Panc1 (cell line): ENCODE measurements around the gene PRKCZ. TPM values are rescaled to one million over a fixed set of nuclear protein-coding genes. Genes with fewer than 3 reads are reported as not detected.

ENCODE experiments used
- ATAC-seq: fragments of 200-7000 bp; cut with Tn5 transposase; 2 replicates; pipeline ENCODE4 v1.9.1; 2020; ENCODE audit warnings: mild to moderate bottlenecking, moderate library complexity
- BruUV-seq: library from RNA; stranded (reverse); fragments of 400-500 nt; replicated peaks from 2 replicates; lab custom pipeline; 2021; lab: Mats Ljungman, UMichigan
- CTCF ChIA-PET: fragments of 300-600 bp; sonication (Branson Sonifier 250); formaldehyde crosslinking; loops from one replicate; lab custom pipeline; 2022; ENCODE audit warnings: antibody characterized with exemption; lab: Charles Lee
- POLR2A ChIA-PET: fragments of 300-600 bp; sonication (Branson Sonifier 250); formaldehyde crosslinking; loops from one replicate; lab custom pipeline; 2022; ENCODE audit warnings: antibody characterized with exemption; lab: Charles Lee
- DNase-seq: peaks from one replicate; pipeline ENCODE4 v3.0.0-alpha.2; 2010; ENCODE audit warnings: low read depth, low spot score
- H3K27ac ChIP-seq: 2 replicates; pipeline ENCODE4 v1.5.1; 2011; ENCODE audit warnings: mild to moderate bottlenecking, low read length, inconsistent platforms
- H3K27me3 ChIP-seq: fragments of 200-500 bp; sonication (Bioruptor generic); 2 replicates; pipeline ENCODE4 v1.6.0; 2014; ENCODE audit warnings: low read length, inconsistent platforms; ENCODE audit not compliant: control insufficient read depth, insufficient read depth
- H3K36me3 ChIP-seq: fragments of 200-500 bp; sonication (Bioruptor generic); 2 replicates; pipeline ENCODE4 v1.5.1; 2014; ENCODE audit warnings: inconsistent platforms, mild to moderate bottlenecking, low read length, moderate library complexity; ENCODE audit not compliant: control insufficient read depth, insufficient read depth
- H3K4me1 ChIP-seq: 2 replicates; pipeline ENCODE4 v1.5.1; 2011; ENCODE audit warnings: inconsistent platforms, mild to moderate bottlenecking, low read length, moderate library complexity; ENCODE audit not compliant: control insufficient read depth, insufficient read depth
- H3K4me3 ChIP-seq, 2 experiments: 2 replicates each; pipeline ENCODE4 v1.5.1; 2011 to 2012; ENCODE audit warnings: low read depth in 2 of 2, low read length in 2 of 2, mild to moderate bottlenecking in 2 of 2, inconsistent platforms in 1 of 2, moderate library complexity in 1 of 2
- H3K9me3 ChIP-seq: fragments of 200-500 bp; sonication (Bioruptor generic); 2 replicates; pipeline ENCODE4 v1.5.1; 2014; ENCODE audit warnings: low read depth, mild to moderate bottlenecking, inconsistent platforms, low read length, moderate library complexity; ENCODE audit not compliant: control insufficient read depth, insufficient read depth
- POLR2AphosphoS5 ChIP-seq: IDR thresholded peaks from 2 replicates; pipeline ENCODE4 v1.6.1; 2012; ENCODE audit warnings: mild to moderate bottlenecking, low read depth, low read length, moderate library complexity
- SIN3A ChIP-seq: IDR thresholded peaks from 2 replicates; pipeline ENCODE4 v1.6.1; 2012; ENCODE audit warnings: low read depth, mild to moderate bottlenecking, low read length, moderate library complexity, borderline replicate concordance; ENCODE audit not compliant: insufficient read depth
- TCF7L2 ChIP-seq: IDR thresholded peaks from 2 replicates; pipeline ENCODE4 v1.6.1; 2011; ENCODE audit warnings: mild to moderate bottlenecking, low read depth, low read length, inconsistent platforms
- in situ Hi-C: cut with HindIII; loops from 2 replicates; pipeline ENCODE4 v1.10.0; 2016; ENCODE audit warnings: low sequenced_read_pairs, low pct_unique_long_range_greater_than_20kb
- intact Hi-C: fragments of 100-400 bp; cut with micrococcal nuclease; formaldehyde crosslinking; loops from one replicate; pipeline ENCODE4 v1.10.0; 2022; ENCODE audit not compliant: unreplicated experiment
- total RNA-seq: library from RNA; stranded (reverse); gene quantifications from one replicate; pipeline ENCODE4 v1.2.1, GENCODE V29; 2021; ENCODE audit not compliant: unreplicated experiment
- TF ChIP-seq, protein P1 (sequence below): fragments of 450-650 bp; IDR thresholded peaks from 2 replicates; pipeline ENCODE4 v1.5.1; 2017; ENCODE audit warnings: mild to moderate bottlenecking
- TF ChIP-seq, protein P2 (sequence below), 2 experiments: IDR thresholded peaks; 2 replicates each; pipeline ENCODE4 v1.6.1; 2011 to 2012; ENCODE audit warnings: low read depth in 2 of 2, control low read depth in 1 of 2, low read length in 1 of 2, mild to moderate bottlenecking in 1 of 2, moderate library complexity in 1 of 2; ENCODE audit not compliant: insufficient read depth in 1 of 2

Gene PRKCZ
- total RNA-seq, 1 experiment from 2014 or later, result 26.7 TPM

DNA sequence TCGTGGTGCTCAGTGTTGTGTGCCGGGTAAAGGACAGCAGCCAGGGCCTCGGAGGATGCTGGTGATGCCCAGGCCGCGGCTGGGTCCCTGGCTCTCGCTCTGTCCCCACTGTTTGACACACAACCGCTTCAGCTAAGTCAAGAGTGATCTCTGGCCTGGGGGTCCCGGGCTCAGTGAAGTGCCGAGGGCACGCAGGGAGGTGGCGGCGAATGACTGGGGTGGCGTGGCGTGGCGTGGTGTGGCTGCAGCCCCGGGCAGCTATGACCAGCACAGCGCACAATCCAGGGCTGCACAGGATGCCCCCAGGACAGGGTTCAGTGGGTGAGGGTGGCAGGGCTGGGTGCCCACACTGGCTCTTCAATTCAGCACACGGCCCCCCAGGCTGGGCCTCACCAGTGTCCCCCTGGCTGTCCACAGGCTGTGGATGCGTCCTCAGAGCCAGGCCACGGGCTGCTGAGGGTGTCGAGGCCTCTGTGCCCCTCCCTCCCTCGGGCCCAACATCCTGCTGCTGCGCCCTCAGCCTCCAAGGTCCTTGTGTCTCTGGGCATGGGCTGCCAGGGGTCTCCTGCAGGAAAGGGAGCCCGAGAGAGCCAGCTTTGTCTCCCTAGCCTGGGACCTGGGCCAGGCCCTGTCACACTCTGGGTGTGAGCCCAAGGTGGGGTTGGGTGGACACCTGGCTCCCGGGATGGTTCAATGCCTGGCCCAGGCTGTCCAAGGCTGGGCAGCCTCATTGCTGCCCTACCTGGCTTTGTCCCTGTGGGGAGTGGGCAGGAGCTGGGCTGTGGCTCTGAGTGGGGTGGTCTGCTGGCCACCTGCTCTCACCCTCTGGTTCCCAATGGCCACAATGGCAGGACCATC lies 165.9 kb downstream of the PRKCZ start:
- CTCF ChIA-PET, result no interaction called here
- in situ Hi-C loops, result no loop called here
- ATAC-seq (no peak), DNase-seq (no peak)
- TF ChIP-seq, protein P1, sequence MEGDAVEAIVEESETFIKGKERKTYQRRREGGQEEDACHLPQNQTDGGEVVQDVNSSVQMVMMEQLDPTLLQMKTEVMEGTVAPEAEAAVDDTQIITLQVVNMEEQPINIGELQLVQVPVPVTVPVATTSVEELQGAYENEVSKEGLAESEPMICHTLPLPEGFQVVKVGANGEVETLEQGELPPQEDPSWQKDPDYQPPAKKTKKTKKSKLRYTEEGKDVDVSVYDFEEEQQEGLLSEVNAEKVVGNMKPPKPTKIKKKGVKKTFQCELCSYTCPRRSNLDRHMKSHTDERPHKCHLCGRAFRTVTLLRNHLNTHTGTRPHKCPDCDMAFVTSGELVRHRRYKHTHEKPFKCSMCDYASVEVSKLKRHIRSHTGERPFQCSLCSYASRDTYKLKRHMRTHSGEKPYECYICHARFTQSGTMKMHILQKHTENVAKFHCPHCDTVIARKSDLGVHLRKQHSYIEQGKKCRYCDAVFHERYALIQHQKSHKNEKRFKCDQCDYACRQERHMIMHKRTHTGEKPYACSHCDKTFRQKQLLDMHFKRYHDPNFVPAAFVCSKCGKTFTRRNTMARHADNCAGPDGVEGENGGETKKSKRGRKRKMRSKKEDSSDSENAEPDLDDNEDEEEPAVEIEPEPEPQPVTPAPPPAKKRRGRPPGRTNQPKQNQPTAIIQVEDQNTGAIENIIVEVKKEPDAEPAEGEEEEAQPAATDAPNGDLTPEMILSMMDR, result no peak
- TF ChIP-seq TCF7L2, result no peak
- no peak for TF ChIP-seq SIN3A
- TF ChIP-seq, protein P2, sequence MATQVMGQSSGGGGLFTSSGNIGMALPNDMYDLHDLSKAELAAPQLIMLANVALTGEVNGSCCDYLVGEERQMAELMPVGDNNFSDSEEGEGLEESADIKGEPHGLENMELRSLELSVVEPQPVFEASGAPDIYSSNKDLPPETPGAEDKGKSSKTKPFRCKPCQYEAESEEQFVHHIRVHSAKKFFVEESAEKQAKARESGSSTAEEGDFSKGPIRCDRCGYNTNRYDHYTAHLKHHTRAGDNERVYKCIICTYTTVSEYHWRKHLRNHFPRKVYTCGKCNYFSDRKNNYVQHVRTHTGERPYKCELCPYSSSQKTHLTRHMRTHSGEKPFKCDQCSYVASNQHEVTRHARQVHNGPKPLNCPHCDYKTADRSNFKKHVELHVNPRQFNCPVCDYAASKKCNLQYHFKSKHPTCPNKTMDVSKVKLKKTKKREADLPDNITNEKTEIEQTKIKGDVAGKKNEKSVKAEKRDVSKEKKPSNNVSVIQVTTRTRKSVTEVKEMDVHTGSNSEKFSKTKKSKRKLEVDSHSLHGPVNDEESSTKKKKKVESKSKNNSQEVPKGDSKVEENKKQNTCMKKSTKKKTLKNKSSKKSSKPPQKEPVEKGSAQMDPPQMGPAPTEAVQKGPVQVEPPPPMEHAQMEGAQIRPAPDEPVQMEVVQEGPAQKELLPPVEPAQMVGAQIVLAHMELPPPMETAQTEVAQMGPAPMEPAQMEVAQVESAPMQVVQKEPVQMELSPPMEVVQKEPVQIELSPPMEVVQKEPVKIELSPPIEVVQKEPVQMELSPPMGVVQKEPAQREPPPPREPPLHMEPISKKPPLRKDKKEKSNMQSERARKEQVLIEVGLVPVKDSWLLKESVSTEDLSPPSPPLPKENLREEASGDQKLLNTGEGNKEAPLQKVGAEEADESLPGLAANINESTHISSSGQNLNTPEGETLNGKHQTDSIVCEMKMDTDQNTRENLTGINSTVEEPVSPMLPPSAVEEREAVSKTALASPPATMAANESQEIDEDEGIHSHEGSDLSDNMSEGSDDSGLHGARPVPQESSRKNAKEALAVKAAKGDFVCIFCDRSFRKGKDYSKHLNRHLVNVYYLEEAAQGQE (IDR thresholded peaks at IDR 0.05; ENCODE audit: insufficient read depth in 1 of 2, low read depth in 2 of 2, low read length in 1 of 2), result no peak
- TF ChIP-seq POLR2AphosphoS5, result no peak
- peaks cover 20% of the 10 kb centered on the region for H3K4me1 ChIP-seq
- no peaks in the 10 kb centered on the region for H3K9me3 ChIP-seq
- H3K27ac ChIP-seq, result no peak overlapping the region
- intact Hi-C loops, result no loop called here
- no TSS peak for BruUV-seq
- POLR2A ChIA-PET, result no interaction called here
- H3K4me3 ChIP-seq, result no peak overlapping the region
- H3K27me3 ChIP-seq, result no peaks in the 10 kb centered on the region
- H3K36me3 ChIP-seq, result no peaks in the 10 kb centered on the region

DNA sequence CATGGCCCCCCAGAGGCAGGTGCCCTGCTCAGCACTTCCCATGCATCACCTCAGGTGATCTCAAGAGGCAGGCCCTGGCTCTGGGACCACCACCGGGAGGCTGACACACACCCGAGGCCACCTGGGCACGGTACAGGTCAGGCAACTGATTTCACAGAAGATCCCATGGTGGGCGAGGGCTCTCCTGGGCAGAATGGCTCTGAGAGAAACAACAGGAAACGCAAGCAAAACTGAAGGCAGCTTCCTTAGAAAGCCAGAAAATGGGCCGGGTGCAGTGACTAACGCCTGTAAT lies 166.5 kb downstream of the PRKCZ start:
- in situ Hi-C loops, result no loop called here
- Histone ChIP-seq H3K9me3 (no peaks in the 10 kb centered on the region), H3K4me1 (peaks cover 20% of the 10 kb centered on the region), H3K27ac (no peak overlapping the region), H3K36me3 (no peaks in the 10 kb centered on the region), H3K27me3 (no peaks in the 10 kb centered on the region), H3K4me3 (no peak overlapping the region)
- DNase-seq, result no peak
- intact Hi-C loops, result no loop called here
- no peak for ATAC-seq
- TF ChIP-seq POLR2AphosphoS5 (no peak), SIN3A (no peak)
- no TSS peak for BruUV-seq
- POLR2A ChIA-PET, result no interaction called here
- CTCF ChIA-PET, result no interaction called here

DNA sequence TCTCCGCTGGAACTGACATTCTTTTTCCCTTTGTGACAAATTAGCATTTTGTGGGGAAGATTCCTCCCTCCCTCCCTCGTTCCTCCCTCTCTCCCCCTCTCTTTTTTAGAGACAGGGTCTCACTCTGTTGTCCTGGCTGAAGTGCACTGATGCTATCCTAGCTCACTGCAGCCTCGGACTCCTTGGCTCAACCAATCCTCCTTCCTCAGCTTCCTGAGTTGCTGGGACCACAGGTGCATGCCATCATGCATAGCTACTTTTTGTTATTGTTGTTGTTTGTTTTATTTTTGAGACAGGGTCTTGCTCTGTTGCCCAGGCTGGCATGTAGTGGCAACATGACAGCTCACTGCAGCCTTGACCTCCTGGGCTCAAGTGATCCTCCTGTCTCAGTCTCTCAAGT lies 171.1 kb downstream of the PRKCZ start:
- BruUV-seq, result no TSS peak
- Histone ChIP-seq H3K9me3 (no peaks in the 10 kb centered on the region), H3K27ac (no peak overlapping the region), H3K4me3 (no peak overlapping the region), H3K36me3 (no peaks in the 10 kb centered on the region), H3K4me1 (peaks cover under 1% of the 10 kb centered on the region), H3K27me3 (no peaks in the 10 kb centered on the region)
- DNase-seq (no peak), ATAC-seq (no peak)
- TF ChIP-seq, protein P2 (IDR thresholded peaks at IDR 0.05; ENCODE audit: insufficient read depth in 1 of 2, low read depth in 2 of 2, low read length in 1 of 2), result no peak
- TF ChIP-seq SIN3A (no peak), POLR2AphosphoS5 (no peak), TCF7L2 (no peak)
- TF ChIP-seq, protein P1, result no peak
- intact Hi-C loops, result no loop called here
- ChIA-PET POLR2A (interaction anchor here (0.7 kb wide), 1 partner anchor 32 kb away, joined by 22 read pairs; no protein-coding TSS in a partner anchor), CTCF (no interaction called here)
- in situ Hi-C loops, result no loop called here
